IMR-90 (cell line): ENCODE data around the gene SRRM2.

ENCODE experiments used
- BHLHE40 ChIP-seq: fragments of 150-350 bp; IDR thresholded peaks from 2 replicates; pipeline ENCODE4 v1.6.1; 2016; ENCODE audit warnings: mild to moderate bottlenecking, low read depth, low read length
- CEBPB ChIP-seq: IDR thresholded peaks from 2 replicates; pipeline ENCODE4 v1.6.1; 2012; ENCODE audit warnings: low read depth, low read length, improper control_type of control experiment
- CHD1 ChIP-seq: IDR thresholded peaks from 2 replicates; pipeline ENCODE4 v1.6.1; 2012; ENCODE audit warnings: low read depth, low read length, improper control_type of control experiment
- CTCF ChIP-seq: conservative IDR thresholded peaks from 2 replicates; pipeline ENCODE4 v1.5.1; 2012; ENCODE audit warnings: mild to moderate bottlenecking, low read depth, low read length, improper control_type of control experiment
- ELK1 ChIP-seq: fragments of 150-350 bp; IDR thresholded peaks from 2 replicates; pipeline ENCODE4 v1.6.1; 2016; ENCODE audit warnings: low read depth, mild to moderate bottlenecking, low read length, moderate library complexity, borderline replicate concordance
- MXI1 ChIP-seq: IDR thresholded peaks from 2 replicates; pipeline ENCODE4 v1.6.1; 2012; ENCODE audit warnings: low read depth, mild to moderate bottlenecking, low read length, moderate library complexity, borderline replicate concordance
- NFE2L2 ChIP-seq: fragments of 150-350 bp; IDR thresholded peaks from 2 replicates; pipeline ENCODE4 v1.6.1; 2016; ENCODE audit warnings: low read depth, mild to moderate bottlenecking, low read length
- POLR2A ChIP-seq: IDR thresholded peaks from 2 replicates; pipeline ENCODE4 v1.6.1; 2012; ENCODE audit warnings: mild to moderate bottlenecking, low read depth, low read length
- RAD21 ChIP-seq: IDR thresholded peaks from 2 replicates; pipeline ENCODE4 v1.6.1; 2012; ENCODE audit warnings: low read length, improper control_type of control experiment
- RCOR1 ChIP-seq: IDR thresholded peaks from 2 replicates; pipeline ENCODE4 v1.6.1; 2012; ENCODE audit warnings: mild to moderate bottlenecking, low read length, improper control_type of control experiment; ENCODE audit not compliant: insufficient replicate concordance
- RFX5 ChIP-seq: IDR thresholded peaks from 2 replicates; pipeline ENCODE4 v1.8.0; 2012; ENCODE audit warnings: low read depth, mild to moderate bottlenecking, low read length, moderate library complexity
- SMC3 ChIP-seq: fragments of 150-350 bp; IDR thresholded peaks from 2 replicates; pipeline ENCODE4 v1.6.1; 2016; ENCODE audit warnings: low read depth, mild to moderate bottlenecking, antibody characterized with exemption, low read length, moderate library complexity
- USF2 ChIP-seq: fragments of 150-350 bp; IDR thresholded peaks from 2 replicates; pipeline ENCODE4 v1.6.1; 2017; ENCODE audit warnings: mild to moderate bottlenecking, antibody characterized with exemption, low read length, low read depth

- no peak for TF ChIP-seq POLR2A
- no peak for TF ChIP-seq ELK1
- TF ChIP-seq USF2: no peak
- no peak for TF ChIP-seq CTCF
- TF ChIP-seq BHLHE40: no peak
- TF ChIP-seq NFE2L2: no peak
- no peak for TF ChIP-seq SMC3
- no peak for TF ChIP-seq RAD21
- no peak for TF ChIP-seq RCOR1
- no peak for TF ChIP-seq CHD1
- TF ChIP-seq CEBPB: no peak
- TF ChIP-seq MXI1: no peak
- no peak for TF ChIP-seq RFX5
These were observed 27.8 kb downstream of the SRRM2 start for GRCh38 chr16:2779978-2780898.
